Parathyroid adenoma (tissue), 2 donors: ENCODE results near the gene ADGRD1.

ENCODE experiments used
- H2AFZ ChIP-seq: fragments of 300-600 bp; sonication (generic); one replicate; pipeline ENCODE4 v1.7.0; 2017; ENCODE audit warnings: antibody characterized with exemption, mild to moderate bottlenecking
- H3K27ac ChIP-seq: fragments of 300-600 bp; sonication (generic); one replicate; pipeline ENCODE4 v1.7.0; 2017
- H3K27me3 ChIP-seq: fragments of 300-600 bp; sonication (generic); one replicate; pipeline ENCODE4 v1.7.0; 2017; ENCODE audit warnings: low read length; ENCODE audit not compliant: control insufficient read depth, insufficient read depth
- H3K36me3 ChIP-seq: fragments of 300-600 bp; sonication (generic); one replicate; pipeline ENCODE4 v1.7.0; 2017; ENCODE audit warnings: low read length; ENCODE audit not compliant: control insufficient read depth, insufficient read depth
- H3K4me1 ChIP-seq: fragments of 300-600 bp; sonication (generic); one replicate; pipeline ENCODE4 v1.7.0; 2017; ENCODE audit warnings: control low read depth
- H3K4me2 ChIP-seq: fragments of 300-600 bp; sonication (generic); one replicate; pipeline ENCODE4 v1.7.0; 2017; ENCODE audit warnings: low read length
- H3K4me3 ChIP-seq: fragments of 300-600 bp; sonication (generic); one replicate; pipeline ENCODE4 v1.7.0; 2017; ENCODE audit warnings: low read depth, low read length
- H3K79me2 ChIP-seq: fragments of 300-600 bp; sonication (generic); one replicate; pipeline ENCODE4 v1.7.0; 2017; ENCODE audit warnings: control low read depth
- H3K9ac ChIP-seq: fragments of 300-600 bp; sonication (generic); one replicate; pipeline ENCODE4 v1.7.0; 2017; ENCODE audit warnings: mild to moderate bottlenecking
- H3K9me3 ChIP-seq: fragments of 300-600 bp; sonication (generic); one replicate; pipeline ENCODE4 v1.7.0; 2017; ENCODE audit warnings: low read length; ENCODE audit not compliant: control insufficient read depth
- TF ChIP-seq, protein P1 (sequence below): fragments of 300-600 bp; sonication (generic); IDR thresholded peaks from one replicate; pipeline ENCODE4 v1.7.0; 2017; ENCODE audit warnings: antibody characterized with exemption, mild to moderate bottlenecking
- donor health status: primary hyperparathyroidism.

Gene ADGRD1

DNA sequence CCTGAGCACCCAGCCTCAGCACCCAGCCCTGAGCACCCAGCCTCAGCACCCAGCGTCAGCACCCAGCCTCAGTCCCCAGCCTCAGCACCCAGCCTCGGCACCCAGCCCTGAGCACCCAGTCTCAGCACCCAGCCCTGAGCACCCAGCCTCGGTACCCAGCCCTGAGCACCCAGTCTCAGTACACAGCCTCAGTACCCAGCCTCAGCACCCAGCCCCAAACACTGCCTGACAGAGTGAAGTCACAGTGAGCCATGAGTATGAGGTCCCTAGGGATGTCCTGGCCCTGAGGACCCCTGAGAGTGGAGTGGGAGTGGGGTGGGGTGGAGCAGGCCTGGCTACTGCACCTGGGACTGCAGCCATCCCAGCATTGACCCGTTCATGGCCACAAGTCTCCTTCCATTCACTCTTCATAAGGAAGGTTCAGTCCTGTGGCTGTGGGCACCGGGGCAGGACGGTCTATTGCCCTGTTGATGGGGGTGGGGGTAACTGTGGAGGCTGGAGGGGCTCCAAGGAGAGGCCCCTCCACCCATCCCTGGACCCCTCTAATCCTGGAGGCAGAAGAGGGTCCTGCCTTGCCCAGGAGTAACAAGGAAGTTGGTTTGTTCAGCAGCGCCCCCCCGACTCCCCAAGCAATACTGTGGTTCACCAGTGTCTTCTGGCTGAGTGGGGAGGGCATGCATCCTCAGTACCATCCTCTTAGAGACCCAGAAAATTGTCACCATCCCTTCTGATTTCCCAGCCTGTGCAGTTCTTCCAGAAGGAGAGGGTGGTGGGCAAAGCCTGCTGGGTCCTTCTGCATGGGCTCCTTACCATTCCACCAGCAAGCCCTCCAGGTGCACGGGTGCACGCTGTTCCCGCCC lies 140.5 kb downstream of the ADGRD1 start:
- H3K4me1 ChIP-seq, result no peaks in the 10 kb centered on the region
- no peaks in the 10 kb centered on the region for H3K27me3 ChIP-seq
- H2AFZ ChIP-seq, result no peak overlapping the region
- H3K4me2 ChIP-seq, result no peak overlapping the region
- H3K79me2 ChIP-seq, result no peaks in the 10 kb centered on the region
- no peaks in the 10 kb centered on the region for H3K36me3 ChIP-seq
- H3K4me3 ChIP-seq, result no peak overlapping the region
- H3K9ac ChIP-seq, result no peak overlapping the region
- TF ChIP-seq, protein P1, sequence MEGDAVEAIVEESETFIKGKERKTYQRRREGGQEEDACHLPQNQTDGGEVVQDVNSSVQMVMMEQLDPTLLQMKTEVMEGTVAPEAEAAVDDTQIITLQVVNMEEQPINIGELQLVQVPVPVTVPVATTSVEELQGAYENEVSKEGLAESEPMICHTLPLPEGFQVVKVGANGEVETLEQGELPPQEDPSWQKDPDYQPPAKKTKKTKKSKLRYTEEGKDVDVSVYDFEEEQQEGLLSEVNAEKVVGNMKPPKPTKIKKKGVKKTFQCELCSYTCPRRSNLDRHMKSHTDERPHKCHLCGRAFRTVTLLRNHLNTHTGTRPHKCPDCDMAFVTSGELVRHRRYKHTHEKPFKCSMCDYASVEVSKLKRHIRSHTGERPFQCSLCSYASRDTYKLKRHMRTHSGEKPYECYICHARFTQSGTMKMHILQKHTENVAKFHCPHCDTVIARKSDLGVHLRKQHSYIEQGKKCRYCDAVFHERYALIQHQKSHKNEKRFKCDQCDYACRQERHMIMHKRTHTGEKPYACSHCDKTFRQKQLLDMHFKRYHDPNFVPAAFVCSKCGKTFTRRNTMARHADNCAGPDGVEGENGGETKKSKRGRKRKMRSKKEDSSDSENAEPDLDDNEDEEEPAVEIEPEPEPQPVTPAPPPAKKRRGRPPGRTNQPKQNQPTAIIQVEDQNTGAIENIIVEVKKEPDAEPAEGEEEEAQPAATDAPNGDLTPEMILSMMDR, result no peak
- no peak overlapping the region for H3K27ac ChIP-seq
- H3K9me3 ChIP-seq, result no peaks in the 10 kb centered on the region

GRCh38 chr12:131094831-131095805 lies 141.4 kb downstream of the ADGRD1 start:
- no peaks in the 10 kb centered on the region for H3K4me1 ChIP-seq
- no peak overlapping the region for H2AFZ ChIP-seq
- no peak overlapping the region for H3K9ac ChIP-seq
- no peak overlapping the region for H3K4me3 ChIP-seq
- H3K4me2 ChIP-seq, result no peak overlapping the region
- no peaks in the 10 kb centered on the region for H3K9me3 ChIP-seq
- H3K27me3 ChIP-seq, result no peaks in the 10 kb centered on the region
- H3K36me3 ChIP-seq, result no peaks in the 10 kb centered on the region
- TF ChIP-seq, protein P1, result no peak
- no peaks in the 10 kb centered on the region for H3K79me2 ChIP-seq
- H3K27ac ChIP-seq, result no peak overlapping the region

DNA sequence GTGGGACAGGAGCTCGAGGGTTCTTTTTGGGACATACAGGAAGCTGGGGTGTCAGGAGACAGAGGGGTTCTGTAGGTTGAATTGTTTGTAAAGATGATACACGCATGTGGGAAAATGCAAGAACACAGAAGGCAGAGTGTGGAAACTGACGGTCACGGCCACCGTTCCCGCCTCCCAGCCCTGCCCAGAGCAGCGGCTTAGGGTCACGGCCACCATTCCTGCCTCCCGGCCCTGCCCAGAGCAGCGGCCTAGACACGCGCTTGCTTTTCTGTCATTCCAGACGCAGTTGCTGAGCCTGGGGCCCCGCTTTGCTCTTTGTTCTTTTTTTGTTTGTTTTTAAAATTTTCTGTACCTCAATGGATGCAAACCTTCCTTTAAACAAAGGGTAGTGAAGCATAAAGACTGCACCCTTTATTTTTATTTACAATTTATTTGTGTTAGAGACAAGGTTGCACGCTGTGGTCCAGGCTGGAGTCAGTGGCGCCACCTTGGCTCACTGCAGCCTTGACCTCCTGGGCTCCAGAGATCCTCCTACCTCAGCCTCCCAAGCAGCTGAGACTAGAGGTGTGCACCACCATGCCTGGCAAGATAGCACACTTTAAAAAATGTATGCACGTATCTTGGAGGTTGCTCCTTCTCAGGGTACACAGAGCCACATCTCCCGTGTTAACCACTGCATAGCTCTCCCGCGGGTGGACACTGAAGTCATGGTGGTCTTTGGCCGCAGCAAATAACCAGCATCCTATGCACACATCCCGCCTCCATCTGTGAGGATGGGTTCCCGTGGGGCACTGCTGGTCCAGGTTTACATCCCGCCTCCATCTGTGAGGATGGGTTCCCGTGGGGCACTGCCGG lies 142.3 kb downstream of the ADGRD1 start:
- no peak overlapping the region for H3K9ac ChIP-seq
- no peaks in the 10 kb centered on the region for H3K4me1 ChIP-seq
- TF ChIP-seq, protein P1, result no peak
- no peaks in the 10 kb centered on the region for H3K36me3 ChIP-seq
- no peak overlapping the region for H3K4me2 ChIP-seq
- no peak overlapping the region for H3K27ac ChIP-seq
- no peak overlapping the region for H3K4me3 ChIP-seq
- H2AFZ ChIP-seq, result no peak overlapping the region
- H3K79me2 ChIP-seq, result no peaks in the 10 kb centered on the region
- H3K9me3 ChIP-seq, result no peaks in the 10 kb centered on the region
- H3K27me3 ChIP-seq, result no peaks in the 10 kb centered on the region

DNA sequence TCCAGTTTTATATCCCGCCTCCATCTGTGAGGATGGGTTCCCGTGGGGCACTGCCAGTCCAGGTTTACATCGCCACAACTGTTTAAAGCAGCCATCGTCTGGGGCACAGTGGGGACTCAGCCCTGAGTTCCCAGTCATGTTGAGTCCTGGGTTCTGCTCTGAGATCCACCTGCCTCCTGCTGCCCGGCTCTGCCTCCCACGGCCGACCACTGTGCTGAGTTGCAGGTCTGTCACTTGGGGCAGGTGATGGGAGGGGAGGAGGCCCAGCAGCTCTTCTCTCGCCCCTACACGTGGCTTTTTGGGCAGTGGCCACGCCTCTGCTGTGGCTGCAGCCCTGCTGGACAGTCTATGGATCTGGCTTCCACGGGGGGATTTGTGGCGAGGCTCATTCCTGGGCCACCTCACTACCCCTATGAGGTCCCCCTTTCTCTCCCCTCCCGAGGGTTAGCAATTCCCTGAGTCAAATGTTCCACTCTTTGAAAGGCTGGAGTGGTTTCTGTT lies 143.0 kb downstream of the ADGRD1 start:
- TF ChIP-seq, protein P1, result no peak

More for the DNA sequence above, 143.0 kb downstream of the ADGRD1 start:
- no peak overlapping the region for H3K27ac ChIP-seq
- no peaks in the 10 kb centered on the region for H3K9me3 ChIP-seq
- H3K4me3 ChIP-seq, result no peak overlapping the region
- no peaks in the 10 kb centered on the region for H3K4me1 ChIP-seq
- no peaks in the 10 kb centered on the region for H3K79me2 ChIP-seq
- H3K27me3 ChIP-seq, result no peaks in the 10 kb centered on the region
- no peak overlapping the region for H2AFZ ChIP-seq
- H3K36me3 ChIP-seq, result no peaks in the 10 kb centered on the region
- H3K4me2 ChIP-seq, result no peak overlapping the region
- H3K9ac ChIP-seq, result no peak overlapping the region
